GM23338 (cell line): Measurements from ENCODE around the gene GPR18. TPM values are rescaled to one million over a fixed set of nuclear protein-coding genes. Genes with fewer than 3 reads are reported as not detected.

Source experiments
- ATAC-seq: fragments of 200-7000 bp; cut with Tn5 transposase; 3 replicates; pipeline ENCODE4 v1.9.1; 2020
- DNase-seq: peaks from one replicate; pipeline ENCODE4 v3.0.0-alpha.2; 2015; ENCODE audit warnings: low spot score
- H2AFZ ChIP-seq: fragments of 200-600 bp; sonication (generic); 2 replicates; pipeline ENCODE4 v1.8.0; 2016; ENCODE audit warnings: antibody characterized with exemption, mild to moderate bottlenecking, moderate library complexity
- H3F3A ChIP-seq: fragments of 200-600 bp; sonication (generic); replicated peaks from 2 replicates; pipeline ENCODE4 v1.8.0; 2017; ENCODE audit warnings: antibody characterized with exemption, mixed run types, low read depth
- H3K27ac ChIP-seq: fragments of 200-600 bp; sonication (generic); 2 replicates; pipeline ENCODE4 v1.6.1; 2016; ENCODE audit warnings: low read depth
- H3K27me3 ChIP-seq: fragments of 200-600 bp; sonication (generic); 2 replicates; pipeline ENCODE4 v1.8.0; 2016; ENCODE audit warnings: mild to moderate bottlenecking, mixed run types, moderate library complexity; ENCODE audit not compliant: insufficient read depth
- H3K36me3 ChIP-seq: fragments of 200-600 bp; sonication (generic); 2 replicates; pipeline ENCODE4 v1.8.0; 2016; ENCODE audit warnings: mild to moderate bottlenecking; ENCODE audit not compliant: insufficient read depth
- H3K4me1 ChIP-seq: fragments of 200-600 bp; sonication (generic); 2 replicates; pipeline ENCODE4 v1.8.0; 2016; ENCODE audit warnings: mild to moderate bottlenecking, moderate library complexity; ENCODE audit not compliant: insufficient read depth
- H3K4me2 ChIP-seq: fragments of 200-600 bp; sonication (generic); 2 replicates; pipeline ENCODE4 v1.7.1; 2017; ENCODE audit warnings: mixed run types
- H3K4me3 ChIP-seq: fragments of 200-600 bp; sonication (generic); 2 replicates; pipeline ENCODE4 v1.6.1; 2016; ENCODE audit warnings: mixed run types
- H3K79me2 ChIP-seq: fragments of 200-600 bp; sonication (generic); replicated peaks from 2 replicates; pipeline ENCODE4 v1.8.0; 2017; ENCODE audit warnings: mild to moderate bottlenecking; ENCODE audit not compliant: insufficient read depth
- H3K9me2 ChIP-seq: fragments of 200-600 bp; sonication (generic); 2 replicates; pipeline ENCODE4 v1.8.0; 2017; ENCODE audit not compliant: insufficient read depth
- H4K20me1 ChIP-seq: fragments of 200-600 bp; sonication (generic); replicated peaks from 2 replicates; pipeline ENCODE4 v1.8.0; 2017; ENCODE audit warnings: mild to moderate bottlenecking; ENCODE audit not compliant: insufficient read depth
- H3K27ac Mint-ChIP-seq: 2 replicates; pipeline ENCODE4 v1.8.0; 2020; ENCODE audit warnings: inconsistent platforms, mild to moderate bottlenecking, moderate library complexity, mixed read lengths
- H3K27me3 Mint-ChIP-seq: 3 replicates; pipeline ENCODE4 v1.8.0; 2022; ENCODE audit warnings: low read depth, mild to moderate bottlenecking, moderate library complexity, mixed read lengths, inconsistent platforms; ENCODE audit not compliant: insufficient read depth, poor library complexity
- H3K36me3 Mint-ChIP-seq: 3 replicates; pipeline ENCODE4 v1.8.0; 2021; ENCODE audit warnings: low read depth, mild to moderate bottlenecking, inconsistent platforms, moderate library complexity, mixed read lengths
- H3K4me1 Mint-ChIP-seq: 3 replicates; pipeline ENCODE4 v1.8.0; 2020; ENCODE audit warnings: mild to moderate bottlenecking, inconsistent platforms, mixed read lengths
- H3K4me3 Mint-ChIP-seq: 3 replicates; pipeline ENCODE4 v1.8.0; 2021; ENCODE audit warnings: moderate library complexity, mild to moderate bottlenecking, inconsistent platforms, mixed read lengths
- H3K9me3 Mint-ChIP-seq: 3 replicates; pipeline ENCODE4 v1.8.0; 2020; ENCODE audit warnings: moderate library complexity, mild to moderate bottlenecking, inconsistent platforms, mixed read lengths
- CREB1 ChIP-seq: fragments of 250-450 bp; sonication (Bioruptor Pico); IDR thresholded peaks from 2 replicates; pipeline ENCODE4 v1.5.0; 2020; ENCODE audit warnings: low read depth, mild to moderate bottlenecking, moderate library complexity
- EZH2phosphoT487 ChIP-seq: fragments of 200-600 bp; sonication (generic); IDR thresholded peaks from one replicate; pipeline ENCODE4 v1.8.1; 2018; ENCODE audit warnings: antibody characterized with exemption; ENCODE audit not compliant: unreplicated experiment
- JUNB ChIP-seq: IDR thresholded peaks from one replicate; pipeline ENCODE4 v1.6.1; 2016; ENCODE audit warnings: antibody characterized with exemption; ENCODE audit not compliant: unreplicated experiment
- POLR2AphosphoS5 ChIP-seq: IDR thresholded peaks from 2 replicates; pipeline ENCODE4 v1.6.1; 2016; ENCODE audit warnings: antibody characterized with exemption, low read depth
- ZNF331 ChIP-seq: fragments of 250-450 bp; sonication (Bioruptor Pico); IDR thresholded peaks from 2 replicates; pipeline ENCODE4 v1.5.0; 2020; ENCODE audit warnings: low read depth, mild to moderate bottlenecking, moderate library complexity
- polyA plus RNA-seq: library from polyadenylated mRNA; unstranded; fragments of >200 nt; fragmentation: Nextera tagmentation; extraction: Ambion mirVana; gene quantifications from 2 replicates; pipeline ENCODE4 v1.2.1, GENCODE V29; 2016
- total RNA-seq: library from RNA; depleted of rRNA; stranded (reverse); fragments of >200 nt; shearing (Covaris generic); gene quantifications from 2 replicates; pipeline ENCODE4 v1.2.3, GENCODE V29; 2014
- TF ChIP-seq, protein P1 (sequence below): fragments of 250-450 bp; sonication (Bioruptor Pico); IDR thresholded peaks from 2 replicates; pipeline ENCODE4 v1.5.0; 2020; ENCODE audit warnings: mild to moderate bottlenecking, moderate library complexity
- TF ChIP-seq, protein P2 (sequence below): IDR thresholded peaks from 2 replicates; pipeline ENCODE4 v1.6.1; 2016; ENCODE audit warnings: antibody characterized with exemption

GPR18 gene
- total and polyA plus RNA-seq, 2 experiments from 2014 or later, result 2.6 TPM; not detected in 1

GRCh38 chr13:99211421-99212035 is 46.7 kb downstream of the GPR18 start:
- Histone ChIP-seq H3K4me2 (no peak overlapping the region), H3K27ac (no peak overlapping the region), H3K4me1 (peaks cover 27% of the 10 kb centered on the region), H3K9me2 (no peaks in the 10 kb centered on the region), H3F3A (no peaks in the 10 kb centered on the region), H3K79me2 (peaks cover 100% of the 10 kb centered on the region), H3K36me3 (peaks cover 3% of the 10 kb centered on the region; the same call in 1 of the 2 replicates), H4K20me1 (peaks cover 48% of the 10 kb centered on the region), H3K4me3 (no peak overlapping the region), H3K27me3 (no peaks in the 10 kb centered on the region), H2AFZ (no peak overlapping the region)
- H3K36me3 Mint-ChIP-seq, result peaks cover 15% of the 10 kb centered on the region
- peaks cover 4% of the 10 kb centered on the region for H3K27me3 Mint-ChIP-seq
- H3K4me3 Mint-ChIP-seq, result no peak overlapping the region
- H3K27ac Mint-ChIP-seq, result no peak overlapping the region; the same call in 1 of the 2 replicates
- no peak for ATAC-seq
- H3K4me1 Mint-ChIP-seq, result peaks cover 40% of the 10 kb centered on the region
- H3K9me3 Mint-ChIP-seq, result no peaks in the 10 kb centered on the region
- TF ChIP-seq ZNF331 (CRISPR knock-in tag), result no peak
- TF ChIP-seq CREB1 (CRISPR knock-in tag), result no peak
- TF ChIP-seq, protein P1, sequence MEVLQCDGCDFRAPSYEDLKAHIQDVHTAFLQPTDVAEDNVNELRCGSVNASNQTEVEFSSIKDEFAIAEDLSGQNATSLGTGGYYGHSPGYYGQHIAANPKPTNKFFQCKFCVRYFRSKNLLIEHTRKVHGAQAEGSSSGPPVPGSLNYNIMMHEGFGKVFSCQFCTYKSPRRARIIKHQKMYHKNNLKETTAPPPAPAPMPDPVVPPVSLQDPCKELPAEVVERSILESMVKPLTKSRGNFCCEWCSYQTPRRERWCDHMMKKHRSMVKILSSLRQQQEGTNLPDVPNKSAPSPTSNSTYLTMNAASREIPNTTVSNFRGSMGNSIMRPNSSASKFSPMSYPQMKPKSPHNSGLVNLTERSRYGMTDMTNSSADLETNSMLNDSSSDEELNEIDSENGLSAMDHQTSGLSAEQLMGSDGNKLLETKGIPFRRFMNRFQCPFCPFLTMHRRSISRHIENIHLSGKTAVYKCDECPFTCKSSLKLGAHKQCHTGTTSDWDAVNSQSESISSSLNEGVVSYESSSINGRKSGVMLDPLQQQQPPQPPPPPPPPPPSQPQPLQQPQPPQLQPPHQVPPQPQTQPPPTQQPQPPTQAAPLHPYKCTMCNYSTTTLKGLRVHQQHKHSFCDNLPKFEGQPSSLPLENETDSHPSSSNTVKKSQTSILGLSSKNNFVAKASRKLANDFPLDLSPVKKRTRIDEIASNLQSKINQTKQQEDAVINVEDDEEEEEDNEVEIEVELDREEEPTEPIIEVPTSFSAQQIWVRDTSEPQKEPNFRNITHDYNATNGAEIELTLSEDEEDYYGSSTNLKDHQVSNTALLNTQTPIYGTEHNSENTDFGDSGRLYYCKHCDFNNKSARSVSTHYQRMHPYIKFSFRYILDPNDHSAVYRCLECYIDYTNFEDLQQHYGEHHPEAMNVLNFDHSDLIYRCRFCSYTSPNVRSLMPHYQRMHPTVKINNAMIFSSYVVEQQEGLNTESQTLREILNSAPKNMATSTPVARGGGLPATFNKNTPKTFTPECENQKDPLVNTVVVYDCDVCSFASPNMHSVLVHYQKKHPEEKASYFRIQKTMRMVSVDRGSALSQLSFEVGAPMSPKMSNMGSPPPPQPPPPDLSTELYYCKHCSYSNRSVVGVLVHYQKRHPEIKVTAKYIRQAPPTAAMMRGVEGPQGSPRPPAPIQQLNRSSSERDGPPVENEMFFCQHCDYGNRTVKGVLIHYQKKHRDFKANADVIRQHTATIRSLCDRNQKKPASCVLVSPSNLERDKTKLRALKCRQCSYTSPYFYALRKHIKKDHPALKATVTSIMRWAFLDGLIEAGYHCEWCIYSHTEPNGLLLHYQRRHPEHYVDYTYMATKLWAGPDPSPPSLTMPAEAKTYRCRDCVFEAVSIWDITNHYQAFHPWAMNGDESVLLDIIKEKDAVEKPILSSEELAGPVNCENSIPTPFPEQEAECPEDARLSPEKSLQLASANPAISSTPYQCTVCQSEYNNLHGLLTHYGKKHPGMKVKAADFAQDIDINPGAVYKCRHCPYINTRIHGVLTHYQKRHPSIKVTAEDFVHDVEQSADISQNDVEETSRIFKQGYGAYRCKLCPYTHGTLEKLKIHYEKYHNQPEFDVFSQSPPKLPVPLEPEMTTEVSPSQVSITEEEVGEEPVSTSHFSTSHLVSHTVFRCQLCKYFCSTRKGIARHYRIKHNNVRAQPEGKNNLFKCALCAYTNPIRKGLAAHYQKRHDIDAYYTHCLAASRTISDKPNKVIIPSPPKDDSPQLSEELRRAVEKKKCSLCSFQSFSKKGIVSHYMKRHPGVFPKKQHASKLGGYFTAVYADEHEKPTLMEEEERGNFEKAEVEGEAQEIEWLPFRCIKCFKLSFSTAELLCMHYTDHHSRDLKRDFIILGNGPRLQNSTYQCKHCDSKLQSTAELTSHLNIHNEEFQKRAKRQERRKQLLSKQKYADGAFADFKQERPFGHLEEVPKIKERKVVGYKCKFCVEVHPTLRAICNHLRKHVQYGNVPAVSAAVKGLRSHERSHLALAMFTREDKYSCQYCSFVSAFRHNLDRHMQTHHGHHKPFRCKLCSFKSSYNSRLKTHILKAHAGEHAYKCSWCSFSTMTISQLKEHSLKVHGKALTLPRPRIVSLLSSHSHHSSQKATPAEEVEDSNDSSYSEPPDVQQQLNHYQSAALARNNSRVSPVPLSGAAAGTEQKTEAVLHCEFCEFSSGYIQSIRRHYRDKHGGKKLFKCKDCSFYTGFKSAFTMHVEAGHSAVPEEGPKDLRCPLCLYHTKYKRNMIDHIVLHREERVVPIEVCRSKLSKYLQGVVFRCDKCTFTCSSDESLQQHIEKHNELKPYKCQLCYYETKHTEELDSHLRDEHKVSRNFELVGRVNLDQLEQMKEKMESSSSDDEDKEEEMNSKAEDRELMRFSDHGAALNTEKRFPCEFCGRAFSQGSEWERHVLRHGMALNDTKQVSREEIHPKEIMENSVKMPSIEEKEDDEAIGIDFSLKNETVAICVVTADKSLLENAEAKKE (CRISPR knock-in tag), result no peak
- TF ChIP-seq JUNB, result no peak
- TF ChIP-seq POLR2AphosphoS5, result no peak
- TF ChIP-seq EZH2phosphoT487, result no peak
- TF ChIP-seq, protein P2, sequence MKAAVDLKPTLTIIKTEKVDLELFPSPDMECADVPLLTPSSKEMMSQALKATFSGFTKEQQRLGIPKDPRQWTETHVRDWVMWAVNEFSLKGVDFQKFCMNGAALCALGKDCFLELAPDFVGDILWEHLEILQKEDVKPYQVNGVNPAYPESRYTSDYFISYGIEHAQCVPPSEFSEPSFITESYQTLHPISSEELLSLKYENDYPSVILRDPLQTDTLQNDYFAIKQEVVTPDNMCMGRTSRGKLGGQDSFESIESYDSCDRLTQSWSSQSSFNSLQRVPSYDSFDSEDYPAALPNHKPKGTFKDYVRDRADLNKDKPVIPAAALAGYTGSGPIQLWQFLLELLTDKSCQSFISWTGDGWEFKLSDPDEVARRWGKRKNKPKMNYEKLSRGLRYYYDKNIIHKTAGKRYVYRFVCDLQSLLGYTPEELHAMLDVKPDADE, result no peak
- DNase-seq, result no peak
